OCI-LY3 (cell line): ENCODE results near the gene SIRT6.

ENCODE experiments used
- H2AFZ ChIP-seq: fragments of 200-600, 300-600 bp; shearing (Covaris generic); 2 replicates; pipeline ENCODE4 v1.6.0; 2014; ENCODE audit warnings: antibody characterized with exemption, low read depth, low read length
- H3K27ac ChIP-seq: fragments of 200-600, 300-600 bp; sonication (generic); 2 replicates; pipeline ENCODE4 v1.5.1; 2014; ENCODE audit warnings: mild to moderate bottlenecking, low read length, moderate library complexity, mixed read lengths
- H3K27me3 ChIP-seq: fragments of 200-600, 300-600 bp; sonication (generic); 2 replicates; pipeline ENCODE4 v1.6.1; 2014; ENCODE audit warnings: low read depth, low read length, mixed read lengths
- H3K36me3 ChIP-seq: fragments of 200-600, 300-600 bp; sonication (generic); replicated peaks from 2 replicates; pipeline ENCODE3; 2014; ENCODE audit warnings: low read depth, low read length, mixed read lengths
- H3K4me1 ChIP-seq: fragments of 300-600, 200-600 bp; sonication (generic); 2 replicates; pipeline ENCODE4 v1.6.1; 2014; ENCODE audit warnings: low read length, mixed read lengths
- H3K4me2 ChIP-seq: fragments of 200-600, 300-600 bp; sonication (generic); 2 replicates; pipeline ENCODE4 v1.6.1; 2014; ENCODE audit warnings: low read length, mixed read lengths
- H3K4me3 ChIP-seq: fragments of 300-600, 200-600 bp; sonication (generic); 2 replicates; pipeline ENCODE4 v1.5.1; 2014; ENCODE audit warnings: antibody characterized with exemption, mild to moderate bottlenecking, low read length, moderate library complexity
- H3K79me2 ChIP-seq: fragments of 300-600, 200-600 bp; shearing (Covaris generic); 2 replicates; pipeline ENCODE4 v1.6.1; 2014; ENCODE audit warnings: mild to moderate bottlenecking, low read length, mixed read lengths
- H3K9ac ChIP-seq: fragments of 300-600, 200-600 bp; shearing (Covaris generic); 2 replicates; pipeline ENCODE4 v1.6.0; 2014; ENCODE audit warnings: mild to moderate bottlenecking, low read length, moderate library complexity
- H3K9me3 ChIP-seq: fragments of 200-600, 300-600 bp; shearing (Covaris generic); 2 replicates; pipeline ENCODE4 v1.6.1; 2014; ENCODE audit warnings: low read length, mixed read lengths; ENCODE audit not compliant: insufficient read depth
- H4K20me1 ChIP-seq: fragments of 200-600, 300-600 bp; sonication (generic); 2 replicates; pipeline ENCODE4 v1.6.1; 2016; ENCODE audit warnings: low read length, mixed read lengths; ENCODE audit not compliant: insufficient read depth
- EZH2phosphoT487 ChIP-seq: fragments of 200-600 bp; shearing (Covaris generic); IDR thresholded peaks from 2 replicates; pipeline ENCODE4 v1.6.1; 2018; ENCODE audit warnings: antibody characterized with exemption, mixed run types, low read depth
- TF ChIP-seq, protein P1 (sequence below): fragments of 200-600, 300-600 bp; sonication (generic); IDR thresholded peaks from 2 replicates; pipeline ENCODE4 v1.5.1; 2014; ENCODE audit warnings: antibody characterized with exemption, low read length, low read depth

SIRT6 gene

GRCh38 chr19:4206818-4207484 is 24.6 kb upstream of the SIRT6 start:
- Histone ChIP-seq H3K36me3 (no peaks in the 10 kb centered on the region), H3K4me2 (no peak overlapping the region), H3K27ac (no peak overlapping the region), H2AFZ (no peak overlapping the region), H3K4me3 (no peak overlapping the region), H3K9ac (no peak overlapping the region), H3K9me3 (no peaks in the 10 kb centered on the region), H3K79me2 (no peaks in the 10 kb centered on the region), H3K4me1 (peaks cover 9% of the 10 kb centered on the region; the same call in 1 of the 2 replicates), H4K20me1 (no peaks in the 10 kb centered on the region), H3K27me3 (peaks cover 6% of the 10 kb centered on the region; the same call in 1 of the 2 replicates)
- TF ChIP-seq, protein P1, sequence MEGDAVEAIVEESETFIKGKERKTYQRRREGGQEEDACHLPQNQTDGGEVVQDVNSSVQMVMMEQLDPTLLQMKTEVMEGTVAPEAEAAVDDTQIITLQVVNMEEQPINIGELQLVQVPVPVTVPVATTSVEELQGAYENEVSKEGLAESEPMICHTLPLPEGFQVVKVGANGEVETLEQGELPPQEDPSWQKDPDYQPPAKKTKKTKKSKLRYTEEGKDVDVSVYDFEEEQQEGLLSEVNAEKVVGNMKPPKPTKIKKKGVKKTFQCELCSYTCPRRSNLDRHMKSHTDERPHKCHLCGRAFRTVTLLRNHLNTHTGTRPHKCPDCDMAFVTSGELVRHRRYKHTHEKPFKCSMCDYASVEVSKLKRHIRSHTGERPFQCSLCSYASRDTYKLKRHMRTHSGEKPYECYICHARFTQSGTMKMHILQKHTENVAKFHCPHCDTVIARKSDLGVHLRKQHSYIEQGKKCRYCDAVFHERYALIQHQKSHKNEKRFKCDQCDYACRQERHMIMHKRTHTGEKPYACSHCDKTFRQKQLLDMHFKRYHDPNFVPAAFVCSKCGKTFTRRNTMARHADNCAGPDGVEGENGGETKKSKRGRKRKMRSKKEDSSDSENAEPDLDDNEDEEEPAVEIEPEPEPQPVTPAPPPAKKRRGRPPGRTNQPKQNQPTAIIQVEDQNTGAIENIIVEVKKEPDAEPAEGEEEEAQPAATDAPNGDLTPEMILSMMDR = peak; percentile 65
- TF ChIP-seq EZH2phosphoT487 = no peak

- Histone ChIP-seq H3K79me2 (no peaks in the 10 kb centered on the region), H4K20me1 (no peaks in the 10 kb centered on the region), H3K4me3 (no peak overlapping the region), H3K9ac (no peak overlapping the region), H3K36me3 (no peaks in the 10 kb centered on the region), H3K4me1 (peaks cover 4% of the 10 kb centered on the region; the same call in 1 of the 2 replicates), H2AFZ (no peak overlapping the region), H3K27ac (no peak overlapping the region), H3K27me3 (peaks cover 19% of the 10 kb centered on the region; the same call in 1 of the 2 replicates), H3K9me3 (0 out of 2 replicates have a peak, but pooled peaks cover 5% of the 10 kb centered on the region), H3K4me2 (no peak overlapping the region)
- TF ChIP-seq EZH2phosphoT487 = no peak
- TF ChIP-seq, protein P1 = no peak
These were observed 19.4 kb upstream of the SIRT6 start for GRCh38 chr19:4201798-4202197.

DNA sequence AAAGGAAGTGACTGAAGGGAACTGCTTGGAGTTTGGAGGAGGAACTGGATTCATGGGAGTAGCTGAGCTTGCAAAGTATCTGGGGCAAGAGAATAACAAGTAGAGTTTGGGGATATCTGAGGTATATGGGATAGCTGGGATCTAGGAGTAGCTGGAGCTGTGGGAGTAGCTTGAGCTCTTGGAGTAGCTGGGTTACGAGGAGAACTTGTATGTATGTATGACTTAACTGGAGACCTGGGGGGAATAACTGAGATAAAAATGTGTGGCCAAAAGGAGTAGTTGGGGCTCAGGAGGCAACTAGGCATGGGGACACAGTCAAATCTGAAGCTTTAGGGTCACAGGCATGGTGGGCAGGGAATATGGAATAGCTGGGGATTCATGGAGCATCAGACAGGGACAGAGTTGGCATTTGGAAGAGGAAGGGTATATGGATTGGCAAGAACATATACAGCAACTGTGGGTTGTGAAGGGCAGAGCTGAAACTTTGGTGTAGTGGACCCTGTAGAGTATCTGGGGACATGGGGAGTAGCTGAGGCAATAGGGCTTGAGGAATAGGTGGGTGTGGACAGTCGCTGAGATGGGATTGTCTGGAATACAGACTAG is 18.7 kb upstream of the SIRT6 start:
- no peak overlapping the region for H3K4me3 ChIP-seq
- H4K20me1 ChIP-seq = no peaks in the 10 kb centered on the region
- peaks cover 19% of the 10 kb centered on the region; the same call in 1 of the 2 replicates for H3K27me3 ChIP-seq
- no peaks in the 10 kb centered on the region for H3K36me3 ChIP-seq
- peaks cover 4% of the 10 kb centered on the region; the same call in 1 of the 2 replicates for H3K4me1 ChIP-seq
- no peak overlapping the region for H3K9ac ChIP-seq
- H3K9me3 ChIP-seq = 0 out of 2 replicates have a peak, but pooled peaks cover 5% of the 10 kb centered on the region
- H2AFZ ChIP-seq = no peak overlapping the region
- H3K79me2 ChIP-seq = no peaks in the 10 kb centered on the region
- TF ChIP-seq, protein P1 = no peak
- no peak for TF ChIP-seq EZH2phosphoT487
- no peak overlapping the region for H3K4me2 ChIP-seq
- no peak overlapping the region for H3K27ac ChIP-seq

GRCh38 chr19:4199699-4200293 is 17.4 kb upstream of the SIRT6 start:
- no peak overlapping the region for H3K4me2 ChIP-seq
- TF ChIP-seq EZH2phosphoT487 = no peak
- TF ChIP-seq, protein P1 = no peak
- no peaks in the 10 kb centered on the region for H3K36me3 ChIP-seq
- H3K27me3 ChIP-seq = peaks cover 19% of the 10 kb centered on the region; the same call in 1 of the 2 replicates
- no peak overlapping the region for H3K4me3 ChIP-seq
- no peaks in the 10 kb centered on the region for H3K79me2 ChIP-seq
- H3K9ac ChIP-seq = no peak overlapping the region
- 0 out of 2 replicates have a peak, but pooled peaks cover 5% of the 10 kb centered on the region for H3K9me3 ChIP-seq
- H3K27ac ChIP-seq = no peak overlapping the region
- no peak overlapping the region for H2AFZ ChIP-seq
- H4K20me1 ChIP-seq = no peaks in the 10 kb centered on the region
- peaks cover 4% of the 10 kb centered on the region; the same call in 1 of the 2 replicates for H3K4me1 ChIP-seq
